HuH-7.5 (cell line): ENCODE data around the gene CALD1.

ENCODE experiments used
- DNase-seq: peaks from one replicate; pipeline ENCODE4 v3.0.0; 2011; ENCODE audit warnings: low spot score

CALD1 gene

DNA sequence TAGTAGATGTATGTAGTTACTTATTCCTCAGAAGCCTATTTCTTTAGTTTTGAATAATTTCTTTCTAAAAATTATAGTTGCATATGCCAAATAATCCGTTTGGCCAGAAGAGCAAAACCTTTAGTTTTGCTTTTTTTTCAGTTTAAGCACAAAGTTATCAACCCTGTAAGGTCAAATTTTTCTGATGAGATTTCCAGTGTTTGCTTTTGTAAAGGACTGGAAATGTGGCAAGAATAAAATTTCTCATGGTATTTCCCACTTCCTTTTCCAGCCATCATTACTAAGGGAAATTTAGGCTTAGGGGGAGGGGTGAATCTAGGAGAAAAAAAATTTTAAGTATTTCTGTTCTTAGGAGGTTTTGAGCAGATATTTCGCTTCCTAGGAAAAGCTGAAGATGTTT lies 7.6 kb downstream of the CALD1 start:
- DNase-seq: no peak

DNA sequence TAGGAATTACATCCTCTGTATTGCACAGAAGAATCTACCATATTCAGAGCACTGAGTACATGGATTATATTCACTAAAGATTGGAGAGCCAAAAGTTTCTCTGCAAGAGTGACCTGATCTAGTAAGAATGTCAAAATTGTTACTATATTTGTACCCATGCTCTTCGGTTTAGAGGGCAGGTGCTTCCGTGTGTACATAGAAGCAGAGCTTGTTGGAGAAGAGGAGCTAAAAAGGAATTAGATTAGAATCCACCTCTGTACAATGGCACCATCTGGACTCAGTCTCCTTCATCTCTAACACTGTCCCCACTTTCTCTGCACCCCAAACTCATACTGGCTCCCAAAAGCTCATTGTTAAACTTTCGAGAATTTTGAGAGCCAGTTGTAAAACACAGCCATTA lies 8.3 kb downstream of the CALD1 start:
- DNase-seq: no peak

DNA sequence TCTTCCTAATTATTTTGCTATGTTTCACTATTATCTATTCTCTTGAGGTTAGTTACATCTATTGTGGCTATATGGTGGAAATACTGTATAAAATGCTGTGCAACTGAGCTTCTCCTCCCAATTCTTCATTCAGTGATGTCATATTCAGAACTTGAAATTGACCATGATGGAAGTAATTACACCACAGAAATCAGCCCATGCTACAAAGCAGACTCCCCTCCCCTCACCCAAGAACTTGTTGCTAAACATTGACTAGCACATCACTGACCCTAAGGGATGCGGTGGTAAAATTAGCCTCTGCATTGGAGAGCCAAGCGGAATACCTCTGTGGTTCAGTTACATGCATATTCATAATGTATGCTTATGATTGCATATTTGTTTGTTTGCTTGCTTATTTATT lies 8.8 kb downstream of the CALD1 start:
- no peak for DNase-seq

DNA sequence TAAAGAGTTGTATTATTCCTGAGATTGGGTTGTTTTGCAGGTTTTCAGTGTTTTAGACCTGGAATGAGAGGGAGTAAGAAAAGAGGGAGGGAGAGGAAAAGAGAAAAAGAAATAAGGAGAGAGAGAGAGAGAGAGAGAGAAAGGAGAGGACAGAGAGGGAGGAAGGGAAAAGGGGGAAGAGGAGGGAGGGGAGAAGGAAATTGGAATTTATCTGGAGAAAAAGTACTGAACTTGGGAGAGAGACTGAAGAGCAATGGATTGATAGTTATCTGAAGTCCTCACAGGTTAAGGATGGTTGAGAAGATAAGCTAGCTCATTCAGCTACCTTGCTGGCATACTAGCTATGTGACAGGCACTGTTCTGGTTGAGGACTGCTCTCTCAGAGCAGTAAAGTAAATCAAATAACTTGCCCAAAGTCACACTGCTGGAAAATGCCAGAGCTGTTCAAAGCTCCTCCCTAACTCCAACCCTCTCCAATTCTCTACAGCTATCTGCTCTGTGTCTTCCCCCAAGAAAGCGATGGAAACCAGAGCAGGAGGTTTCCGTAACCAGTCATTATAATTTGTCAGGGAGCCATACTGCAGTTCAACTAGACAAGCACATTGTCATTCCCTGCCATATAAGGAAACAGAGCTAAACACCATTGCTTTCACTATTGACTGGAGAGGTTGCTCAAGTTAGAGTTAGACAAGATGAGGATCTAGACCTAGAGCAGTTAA lies 10.7 kb downstream of the CALD1 start:
- DNase-seq: no peak

DNA sequence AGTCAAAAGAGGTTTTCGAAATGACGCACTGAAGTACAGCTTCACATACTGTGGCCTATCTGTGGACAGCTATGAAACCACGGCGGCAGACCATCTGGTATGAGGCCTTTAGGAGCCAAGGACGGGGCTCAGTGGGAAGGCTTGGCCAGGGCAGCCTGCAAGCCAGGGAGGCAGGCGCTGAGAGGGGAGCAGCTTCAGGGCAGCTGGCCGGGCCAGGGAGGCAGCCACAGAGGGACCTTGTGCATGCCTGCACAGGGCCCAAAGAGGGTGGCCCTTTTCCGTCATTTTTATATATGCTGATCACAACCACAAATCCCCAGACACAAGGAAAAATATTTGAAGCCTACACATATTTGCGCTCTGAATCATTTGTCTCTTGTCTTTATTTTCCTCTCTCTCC lies 13.5 kb downstream of the CALD1 start:
- no peak for DNase-seq

DNA sequence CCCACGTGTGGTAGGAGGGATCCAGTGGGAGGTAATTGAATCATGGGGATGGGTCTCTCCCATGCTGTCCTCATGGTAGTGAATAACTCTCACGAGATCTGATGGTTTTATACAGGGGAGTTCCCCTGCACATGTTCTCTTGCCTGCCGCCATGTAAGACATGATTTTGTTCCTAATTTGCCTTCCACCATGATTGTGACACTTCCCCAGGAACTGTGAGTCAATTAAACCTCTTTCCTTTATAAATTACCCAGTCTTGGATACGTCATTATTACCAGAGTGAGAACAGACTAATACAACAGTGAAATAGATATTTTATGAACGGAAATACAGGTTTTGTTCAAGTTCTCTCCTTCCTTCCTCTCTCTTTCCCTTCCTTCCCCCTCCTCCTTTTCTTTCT lies 15.8 kb downstream of the CALD1 start:
- DNase-seq: no peak

DNA sequence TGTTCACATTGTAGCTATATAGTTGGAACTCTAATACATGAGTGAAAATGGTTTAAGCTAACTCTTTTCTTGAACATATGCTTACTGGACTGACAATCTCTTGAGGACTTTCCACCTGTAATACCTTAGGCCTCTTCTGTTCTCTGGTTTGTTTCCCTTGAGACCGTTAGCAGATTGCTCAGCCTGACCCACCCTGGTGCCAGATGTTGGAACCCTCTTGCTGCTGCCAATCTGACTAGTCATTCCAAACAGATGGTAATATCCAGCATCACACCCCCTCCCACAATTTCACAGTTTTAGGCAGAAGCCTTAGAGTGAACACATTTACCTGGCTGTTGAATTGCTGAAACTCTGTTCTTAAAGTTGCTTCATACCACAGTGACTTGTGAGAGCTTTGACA lies 18.7 kb downstream of the CALD1 start:
- no peak for DNase-seq

DNA sequence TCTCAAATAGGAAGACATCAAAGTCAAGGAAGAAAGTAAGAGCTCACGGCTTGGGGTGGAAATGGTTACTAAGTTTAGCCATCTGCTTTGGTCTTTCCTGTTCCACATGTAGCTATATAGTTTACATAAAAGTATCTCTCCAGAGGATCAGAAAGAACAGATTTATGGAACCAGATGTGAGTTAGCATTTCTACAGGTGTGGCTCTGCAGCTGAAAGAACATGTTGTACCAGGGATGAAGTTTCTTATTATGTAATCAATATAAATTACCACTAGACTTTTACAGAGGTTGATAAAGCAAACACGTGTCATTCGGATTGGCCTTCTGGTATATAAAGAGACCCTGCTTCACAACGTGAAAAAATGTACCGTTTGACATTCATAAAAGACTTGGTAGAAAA lies 19.9 kb downstream of the CALD1 start:
- DNase-seq: no peak

DNA sequence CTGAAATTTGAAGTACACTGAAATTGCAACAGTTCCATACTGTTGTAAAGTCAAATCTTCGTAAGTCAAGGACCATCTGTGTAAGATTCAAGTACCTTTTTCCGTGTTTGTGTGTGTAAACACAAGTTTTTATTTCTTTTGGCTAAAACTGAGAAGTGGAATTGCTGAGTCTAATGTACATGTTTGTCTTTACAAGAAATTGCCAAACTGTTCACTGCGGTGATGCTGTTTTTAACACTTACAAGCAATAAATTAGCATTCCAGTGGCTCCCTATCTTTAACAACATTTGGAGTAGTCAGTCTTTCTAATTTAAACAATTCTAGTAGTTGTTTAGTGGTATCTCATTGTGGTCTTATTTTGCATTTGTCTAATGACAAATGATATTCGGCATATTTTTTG lies 23.3 kb downstream of the CALD1 start:
- DNase-seq: no peak

DNA sequence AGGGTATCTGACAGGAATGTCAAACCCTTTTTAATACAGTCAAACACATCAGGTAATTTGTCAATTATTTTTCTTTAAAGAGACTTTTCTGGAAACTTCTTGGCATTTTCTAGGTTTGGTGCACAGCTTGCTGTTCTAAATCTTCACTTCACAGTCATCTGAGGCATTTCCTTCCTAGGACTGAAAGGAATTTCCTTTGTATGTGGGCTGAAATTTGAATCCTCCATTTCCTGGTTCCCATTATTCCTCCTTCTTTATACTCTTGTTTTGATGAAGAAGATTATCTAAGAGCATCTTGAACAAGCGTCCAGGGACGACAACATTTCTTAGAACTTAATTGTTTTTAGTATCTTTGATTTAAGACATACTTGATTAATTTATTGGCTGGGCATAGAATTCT lies 24.9 kb downstream of the CALD1 start:
- no peak for DNase-seq

DNA sequence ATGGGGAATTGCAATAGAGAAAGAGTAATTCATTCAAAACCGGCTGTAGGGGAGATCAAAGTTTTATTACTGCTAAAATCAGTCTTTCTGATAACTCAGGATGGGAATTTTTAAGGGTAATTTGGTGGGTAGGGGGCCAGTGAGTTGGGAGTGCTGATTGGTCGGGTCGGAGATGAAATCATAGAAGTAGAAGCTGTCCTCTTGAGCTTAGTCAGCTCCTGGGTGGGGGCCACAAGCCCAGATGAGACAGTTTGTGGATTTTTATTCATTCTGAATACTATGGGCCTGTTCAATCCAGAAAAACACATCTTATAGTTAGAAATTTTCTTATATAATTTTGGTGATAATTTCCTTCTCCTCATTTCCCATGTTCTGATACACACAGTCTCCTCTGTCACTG lies 25.4 kb downstream of the CALD1 start:
- DNase-seq: no peak

DNA sequence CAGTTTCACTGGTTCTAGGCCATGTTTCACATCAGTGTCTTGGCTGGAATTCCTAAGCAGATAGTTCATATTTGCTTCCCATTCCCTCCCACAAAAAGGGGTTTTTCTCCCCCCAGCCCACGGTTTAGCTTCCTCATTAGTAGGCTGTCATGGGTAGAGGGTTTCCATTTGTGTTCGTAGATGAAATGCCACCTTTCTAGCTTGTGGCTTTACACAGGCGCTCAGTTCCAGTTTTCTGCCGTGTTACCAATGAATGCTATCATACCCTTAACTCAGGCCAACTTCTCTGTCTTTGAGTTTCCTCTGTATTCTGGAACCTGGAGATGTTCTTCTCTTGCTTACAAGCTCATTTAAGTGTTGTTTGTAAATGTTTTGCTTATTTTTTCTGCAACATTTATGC lies 26.8 kb downstream of the CALD1 start:
- no peak for DNase-seq

DNA sequence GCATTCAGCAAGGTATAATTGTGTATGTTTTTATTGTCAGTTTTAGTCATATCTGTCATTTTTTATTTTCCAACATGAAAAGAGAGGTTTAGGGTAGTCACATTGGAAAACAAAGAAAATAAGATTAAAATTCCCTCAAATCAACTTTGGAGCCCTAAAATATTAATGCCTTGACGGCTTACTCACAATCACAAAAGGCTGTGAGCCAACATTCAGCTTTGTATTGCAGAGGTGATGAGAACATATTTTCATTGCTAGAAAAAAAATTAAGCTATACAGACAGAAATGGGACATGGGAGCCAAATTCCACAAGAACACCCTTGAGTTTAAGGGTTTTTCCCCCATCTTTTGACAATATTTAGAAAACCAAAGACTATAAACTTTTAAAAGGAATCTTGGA lies 30.2 kb downstream of the CALD1 start:
- DNase-seq: no peak

DNA sequence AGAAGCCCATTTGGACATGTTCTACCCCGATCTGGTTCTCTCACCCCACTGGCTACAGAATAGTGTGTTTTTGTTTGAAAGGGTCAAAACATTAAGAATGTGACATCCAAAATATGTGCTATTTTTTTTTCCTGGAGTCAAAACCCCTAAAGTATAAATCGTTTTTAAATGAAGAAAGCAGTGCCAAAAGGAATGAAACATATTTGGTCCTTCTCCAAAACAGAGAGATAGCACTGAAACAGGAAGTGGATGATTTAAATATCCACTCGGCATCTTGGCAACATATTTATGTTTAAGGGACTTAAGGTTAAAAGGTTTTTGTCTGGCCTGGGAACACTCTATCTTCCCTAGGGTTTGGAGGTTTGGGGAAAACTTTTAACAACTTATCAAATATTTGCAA lies 32.3 kb downstream of the CALD1 start:
- no peak for DNase-seq

DNA sequence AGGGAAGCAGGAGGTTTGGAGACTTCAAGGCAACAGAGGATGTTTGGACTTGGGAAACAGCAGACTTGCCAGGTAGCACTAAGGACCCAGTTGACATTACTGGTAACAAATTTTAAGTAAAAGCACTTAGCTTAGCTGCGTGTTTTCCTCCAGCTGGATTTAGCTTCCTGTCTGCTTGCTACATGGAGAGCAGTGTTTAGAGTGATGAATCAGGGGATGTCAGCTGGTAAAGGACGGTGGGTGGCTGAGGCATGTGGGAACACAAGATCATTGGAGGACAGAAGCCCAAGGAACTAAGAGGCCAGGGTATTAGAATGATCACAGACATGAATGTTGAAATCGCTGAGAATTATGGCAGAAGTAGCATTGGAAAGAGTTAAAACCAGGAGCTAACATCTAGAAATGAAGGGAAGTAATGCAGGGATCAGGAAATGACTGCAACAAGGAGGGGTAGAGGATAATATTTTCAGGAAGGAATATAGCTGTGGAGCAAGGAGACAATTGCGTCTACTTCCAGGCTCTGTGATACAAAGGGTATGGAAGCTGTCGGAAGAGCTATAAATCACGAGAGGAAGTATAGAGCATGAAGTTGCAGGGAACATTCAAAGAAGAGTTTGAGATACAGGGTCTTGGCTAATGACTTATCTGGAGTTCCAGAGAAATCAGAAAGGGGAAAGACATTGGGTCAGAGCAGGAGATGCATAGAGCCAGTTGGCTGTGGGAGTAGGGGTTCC lies 34.4 kb downstream of the CALD1 start:
- no peak for DNase-seq

DNA sequence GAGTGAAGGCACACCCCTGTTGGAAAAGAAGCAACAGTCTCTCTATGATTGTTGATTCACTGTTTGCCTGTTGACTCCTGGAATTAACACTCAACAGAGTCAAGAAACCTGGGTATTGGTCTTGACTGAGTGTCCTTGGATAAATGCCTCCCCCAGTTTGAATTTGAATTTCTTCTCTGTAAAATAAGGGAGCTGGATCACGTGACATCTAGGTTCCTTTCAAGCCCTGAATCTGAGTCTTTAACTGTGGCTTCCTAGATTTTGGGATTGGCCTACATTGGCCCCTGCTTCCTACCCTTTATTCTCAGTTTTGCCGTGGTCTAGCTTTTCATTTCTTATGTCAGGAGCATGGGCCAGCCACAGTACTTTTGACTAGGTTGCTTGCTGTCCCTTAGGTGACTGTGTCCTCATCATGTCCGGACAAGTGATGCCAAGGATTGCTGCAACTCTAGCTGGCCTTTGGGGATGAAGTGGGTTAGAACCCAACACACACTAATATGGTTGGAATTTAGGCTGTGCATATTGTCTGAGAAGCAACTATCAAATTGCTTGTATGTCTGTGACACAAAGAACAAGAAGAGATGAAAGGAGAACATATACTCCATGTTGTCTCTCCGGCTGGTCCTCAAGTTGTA lies 35.4 kb downstream of the CALD1 start:
- no peak for DNase-seq

DNA sequence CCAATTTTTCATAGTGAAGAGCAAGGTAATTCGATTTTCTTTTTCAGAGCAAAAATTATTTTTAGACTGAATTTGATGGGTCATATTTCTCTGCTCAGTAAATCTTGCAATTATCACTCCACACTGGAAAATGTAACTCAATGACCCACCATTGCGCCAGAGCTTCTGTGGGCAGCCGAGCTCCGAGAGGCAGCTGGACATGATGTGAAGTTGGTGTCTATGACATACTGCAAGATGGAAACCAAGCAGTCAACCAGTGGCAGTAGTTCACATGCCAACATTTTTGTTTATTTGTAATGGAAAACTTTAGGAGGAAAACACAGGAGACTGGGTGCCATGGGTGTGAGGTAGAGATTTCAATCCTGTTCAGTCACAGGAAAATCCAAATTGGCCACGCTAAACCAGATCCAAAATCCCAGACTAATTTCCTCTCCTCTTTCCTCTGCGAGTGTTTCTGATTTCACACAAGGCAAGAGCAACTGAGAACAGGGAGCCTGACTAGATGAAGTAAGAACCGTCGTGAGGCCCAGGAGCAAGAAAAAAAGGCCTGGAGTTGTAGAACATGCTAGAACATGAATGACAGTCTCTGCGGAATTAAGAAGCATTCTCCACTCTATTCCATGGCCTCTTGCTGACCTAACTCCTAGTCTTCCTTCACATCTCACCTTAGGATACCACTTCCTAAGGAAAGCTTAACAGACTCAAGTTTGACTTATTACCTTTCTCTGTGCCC lies 39.3 kb downstream of the CALD1 start:
- DNase-seq: no peak

DNA sequence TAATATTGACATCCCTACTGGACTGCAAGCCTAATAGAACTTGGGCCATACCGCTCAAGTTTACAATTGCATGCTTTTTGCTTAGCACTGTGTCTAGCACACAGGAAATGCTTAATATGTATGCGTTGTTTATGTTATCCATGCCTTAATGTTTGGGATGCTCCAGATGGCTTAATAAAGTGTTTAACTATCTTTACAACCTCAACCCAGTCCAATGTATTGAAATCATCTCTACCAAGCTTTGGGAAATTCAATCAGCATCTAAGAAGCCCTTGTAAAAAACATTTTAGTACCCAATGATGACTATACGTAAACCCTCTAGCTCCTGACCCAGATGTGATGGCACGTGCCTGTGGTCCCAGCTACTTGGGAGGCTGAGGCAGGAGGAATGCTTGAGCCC lies 40.0 kb downstream of the CALD1 start:
- DNase-seq: no peak

DNA sequence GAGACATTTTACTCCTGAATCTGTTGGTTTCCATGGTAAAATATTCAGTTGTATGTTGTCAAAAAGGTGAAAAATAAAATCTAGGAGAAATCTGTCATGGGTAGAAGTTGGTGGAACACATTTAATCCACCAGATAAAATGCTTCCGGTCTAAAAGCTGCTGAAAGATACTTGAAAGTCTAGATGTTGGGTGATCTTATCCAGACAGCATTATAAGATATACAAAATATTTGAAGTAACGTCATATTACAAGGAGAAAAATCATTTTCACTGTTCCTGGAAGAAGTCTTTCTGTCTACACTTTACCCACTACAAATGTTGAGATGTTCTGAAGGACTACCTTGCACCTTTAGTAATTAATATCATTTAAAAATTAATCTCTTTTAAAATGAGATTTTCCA lies 40.9 kb downstream of the CALD1 start:
- DNase-seq: no peak

DNA sequence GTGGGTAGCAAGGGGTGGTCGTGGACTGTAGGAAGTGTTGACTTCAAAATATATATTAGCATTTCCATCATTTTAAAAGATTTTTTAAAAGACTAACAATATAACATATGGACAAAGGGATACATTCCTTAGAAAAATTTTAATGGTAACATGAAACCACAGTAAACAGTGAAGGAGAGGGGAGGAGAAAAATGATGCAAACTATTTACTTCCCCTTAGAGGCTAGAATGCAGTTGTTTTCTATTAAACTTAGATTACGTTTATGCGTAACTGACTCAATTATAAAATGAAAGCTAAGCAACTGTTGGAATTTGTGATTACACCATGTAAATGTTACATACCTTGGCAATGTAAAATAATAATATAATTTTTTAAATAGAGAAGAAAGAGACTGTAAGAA lies 41.3 kb downstream of the CALD1 start:
- DNase-seq: no peak

DNA sequence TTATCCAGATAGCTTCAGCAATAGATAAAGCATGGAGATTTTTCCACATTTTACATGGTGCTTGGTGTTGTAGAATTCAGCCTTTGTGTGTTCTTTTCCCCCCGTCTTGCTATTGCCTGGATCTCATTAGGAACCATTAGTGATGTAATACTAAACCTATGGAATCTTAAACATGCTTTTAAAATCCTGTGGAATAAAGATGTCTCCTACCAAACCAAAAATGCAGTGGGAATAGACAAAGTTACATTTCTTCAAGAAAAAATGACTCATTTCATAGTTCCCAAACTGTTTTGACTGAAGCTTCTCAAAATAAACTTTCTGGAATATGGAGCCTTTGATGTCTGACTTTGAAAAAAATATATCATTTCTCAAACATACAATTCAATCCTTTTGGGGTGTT lies 44.0 kb downstream of the CALD1 start:
- DNase-seq: no peak

DNA sequence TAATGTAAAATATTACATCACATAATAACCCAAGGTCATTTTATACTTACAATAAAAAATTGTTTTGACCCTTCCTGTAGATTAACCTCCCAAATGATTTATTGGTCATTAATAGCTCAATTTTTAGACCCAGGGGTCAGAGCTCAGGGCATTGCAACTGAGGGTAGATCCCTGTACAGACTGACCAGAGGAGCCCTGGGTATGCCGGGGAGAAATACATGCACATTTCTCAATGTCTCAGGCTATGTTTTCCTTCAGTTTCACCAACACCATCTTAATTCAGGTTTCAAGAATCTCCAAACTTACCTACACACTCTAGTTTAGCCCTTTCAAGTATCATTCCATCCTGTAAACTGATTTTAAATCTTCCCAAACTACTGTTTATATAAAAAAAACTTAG lies 46.2 kb downstream of the CALD1 start:
- DNase-seq: no peak

DNA sequence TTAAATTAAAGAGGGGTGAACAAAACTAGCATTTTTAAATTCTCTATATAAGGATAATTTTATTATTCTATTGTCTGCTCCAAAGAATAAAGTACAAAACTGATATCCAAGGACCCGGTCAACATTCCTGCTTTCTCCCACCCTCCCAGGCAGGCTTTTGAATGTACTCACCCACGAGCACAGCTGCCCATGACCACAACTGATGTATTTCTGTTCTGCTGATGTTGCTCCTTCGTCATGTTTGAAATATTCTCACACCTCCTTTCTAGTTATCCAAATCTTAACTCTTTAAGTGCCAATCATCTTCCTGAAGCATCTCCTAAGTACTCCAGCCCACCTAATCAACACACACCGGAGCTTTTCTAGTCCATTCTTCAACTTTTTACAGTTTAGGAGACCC lies 46.7 kb downstream of the CALD1 start:
- no peak for DNase-seq
